ENCODE measurements around the gene STRA6.

The STRA6 gene

GRCh38 chr15:74179983-74180880 is 22.4 kb downstream of the STRA6 start:
- TF ChIP-seq CTCF (IDR thresholded peaks at IDR 0.05; ENCODE audit: low read depth, low read length) = no peak
- no peak overlapping the region for H3K4me3 ChIP-seq (ENCODE audit: low read depth, low read length)

GRCh38 chr15:74179101-74179841 is 23.3 kb downstream of the STRA6 start:
- no peak for TF ChIP-seq CTCF (IDR thresholded peaks at IDR 0.05; ENCODE audit: low read depth, low read length)
- H3K4me3 ChIP-seq (ENCODE audit: low read depth, low read length) = no peak overlapping the region

- TF ChIP-seq CTCF (IDR thresholded peaks at IDR 0.05; ENCODE audit: low read depth, low read length) = no peak
- no peak overlapping the region for H3K4me3 ChIP-seq (ENCODE audit: low read depth, low read length)
Measured at GRCh38 chr15:74178326-74179100, 24.1 kb downstream of the STRA6 start.

GRCh38 chr15:74176262-74177214 is 26.0 kb downstream of the STRA6 start:
- TF ChIP-seq CTCF (IDR thresholded peaks at IDR 0.05; ENCODE audit: low read depth, low read length) = no peak
- H3K4me3 ChIP-seq (ENCODE audit: low read depth, low read length) = no peak overlapping the region

- TF ChIP-seq CTCF (IDR thresholded peaks at IDR 0.05; ENCODE audit: low read depth, low read length) = no peak
- H3K4me3 ChIP-seq (ENCODE audit: low read depth, low read length) = no peak overlapping the region
Measured at GRCh38 chr15:74175271-74176191, 27.1 kb downstream of the STRA6 start.

GRCh38 chr15:74174958-74175253 is 27.7 kb downstream of the STRA6 start:
- TF ChIP-seq CTCF (IDR thresholded peaks at IDR 0.05; ENCODE audit: low read depth, low read length) = no peak
- no peak overlapping the region for H3K4me3 ChIP-seq (ENCODE audit: low read depth, low read length)

Measured in WI38 (cell line).